Measurements from ENCODE around the gene LAPTM4A. TPM values are rescaled to one million over a fixed set of nuclear protein-coding genes. Genes with fewer than 3 reads are reported as not detected.
"Not testable (repeated sequence)": the region's sequence is repeated elsewhere in the genome, so short reads cannot be mapped to it uniquely, and the experiment has no call there.

Gene LAPTM4A
- total and polyA plus RNA-seq, 10 donors: 54.9 to 158 (median 113) TPM

DNA sequence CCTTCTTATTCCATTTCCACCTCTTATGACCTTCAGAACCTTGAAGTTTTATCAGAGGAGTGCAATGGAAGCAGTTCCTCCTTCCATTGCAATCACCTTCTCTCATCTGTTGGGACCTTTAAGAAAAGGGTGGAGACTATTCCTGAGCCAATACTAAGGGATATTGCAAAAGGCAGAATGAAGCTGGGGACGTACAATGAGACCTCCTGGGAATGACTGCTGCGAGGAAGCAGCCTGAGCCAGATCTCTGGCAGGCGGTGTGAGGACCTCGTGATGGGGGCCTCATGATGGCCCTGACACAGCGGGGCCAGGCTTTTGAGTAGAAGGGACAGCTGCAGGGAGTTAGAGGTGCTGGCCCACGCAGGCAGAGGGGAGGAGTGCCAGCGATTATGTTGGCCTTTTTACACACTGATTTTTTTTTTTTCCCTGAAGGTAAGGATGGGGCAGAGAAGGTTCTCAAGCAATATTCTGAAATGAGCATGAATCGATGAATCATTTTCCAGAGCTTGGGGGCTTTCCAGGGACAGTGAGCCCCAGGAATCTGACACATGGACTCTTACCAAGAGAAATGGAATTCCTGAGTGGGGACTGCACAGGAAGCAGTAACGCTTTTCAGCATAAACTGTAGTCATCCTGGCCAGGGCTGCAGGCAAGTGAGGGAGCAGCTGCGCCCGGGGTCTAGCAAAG lies 40.0 kb upstream of the LAPTM4A start:
- H3K36me3 ChIP-seq: no peaks in the 10 kb centered on the region
- no peaks in the 10 kb centered on the region for H3K9me3 ChIP-seq
- no peak for TF ChIP-seq POLR2AphosphoS5 (IDR thresholded peaks at IDR 0.05)
- no peak for TF ChIP-seq POLR2A (IDR thresholded peaks at IDR 0.05)
- TF ChIP-seq, protein P1, sequence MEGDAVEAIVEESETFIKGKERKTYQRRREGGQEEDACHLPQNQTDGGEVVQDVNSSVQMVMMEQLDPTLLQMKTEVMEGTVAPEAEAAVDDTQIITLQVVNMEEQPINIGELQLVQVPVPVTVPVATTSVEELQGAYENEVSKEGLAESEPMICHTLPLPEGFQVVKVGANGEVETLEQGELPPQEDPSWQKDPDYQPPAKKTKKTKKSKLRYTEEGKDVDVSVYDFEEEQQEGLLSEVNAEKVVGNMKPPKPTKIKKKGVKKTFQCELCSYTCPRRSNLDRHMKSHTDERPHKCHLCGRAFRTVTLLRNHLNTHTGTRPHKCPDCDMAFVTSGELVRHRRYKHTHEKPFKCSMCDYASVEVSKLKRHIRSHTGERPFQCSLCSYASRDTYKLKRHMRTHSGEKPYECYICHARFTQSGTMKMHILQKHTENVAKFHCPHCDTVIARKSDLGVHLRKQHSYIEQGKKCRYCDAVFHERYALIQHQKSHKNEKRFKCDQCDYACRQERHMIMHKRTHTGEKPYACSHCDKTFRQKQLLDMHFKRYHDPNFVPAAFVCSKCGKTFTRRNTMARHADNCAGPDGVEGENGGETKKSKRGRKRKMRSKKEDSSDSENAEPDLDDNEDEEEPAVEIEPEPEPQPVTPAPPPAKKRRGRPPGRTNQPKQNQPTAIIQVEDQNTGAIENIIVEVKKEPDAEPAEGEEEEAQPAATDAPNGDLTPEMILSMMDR (IDR thresholded peaks at IDR 0.05 in 8 of 11, conservative IDR thresholded peaks at IDR 0.05 in 3 of 11): no peak
- H3K27ac ChIP-seq: no peak overlapping the region
- H3K27me3 ChIP-seq (replicated peaks in 1 of 7): peaks cover 0 to 20% (median 0%) of the 10 kb centered on the region in 7 donors
- intact Hi-C loops (cut with DNase I; ENCODE audit: low total_unique reads): no loop called here
- H3K4me1 ChIP-seq: no peaks in the 10 kb centered on the region
- no peak for DNase-seq
- H3K4me3 ChIP-seq: no peak overlapping the region
- WGBS, 5 donors: 54 to 73% (median 63%) methylated on average over 11 of the region's 11 CpGs

DNA sequence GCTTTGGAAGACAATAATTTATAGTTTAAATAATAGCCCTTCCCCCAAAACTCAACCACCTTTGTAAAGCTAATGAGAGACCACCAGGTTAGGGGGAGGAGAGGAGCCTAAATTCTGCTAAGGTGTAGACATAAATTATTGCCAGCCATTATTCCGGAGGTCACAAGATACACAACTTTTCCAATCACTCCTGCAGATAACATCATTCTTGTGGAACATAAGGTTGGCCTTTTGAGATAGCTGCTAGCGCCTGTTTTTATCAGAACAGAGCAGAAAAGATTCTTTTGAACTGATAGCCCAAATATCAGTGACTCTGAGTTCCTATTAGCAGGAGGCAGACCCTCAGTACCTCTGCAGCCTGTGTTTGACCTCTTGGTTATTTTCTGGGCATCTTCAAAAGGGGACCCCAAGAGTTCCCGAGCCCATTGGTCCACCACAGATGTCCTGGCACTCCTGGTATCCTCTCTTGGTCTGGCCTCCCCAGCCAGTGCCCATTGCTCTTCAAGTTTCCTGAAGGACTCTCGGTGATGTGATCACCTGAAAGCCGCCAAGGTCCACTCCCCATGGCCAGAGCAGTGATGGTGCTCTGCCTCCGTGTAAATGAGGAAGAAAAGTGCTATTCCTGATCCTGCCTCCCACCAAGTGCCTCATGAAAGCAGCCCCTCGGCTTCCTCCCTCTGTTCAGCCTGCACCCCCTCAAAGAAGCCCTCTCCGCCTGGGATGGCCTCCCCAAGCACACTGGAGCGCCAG lies 38.5 kb upstream of the LAPTM4A start:
- Histone ChIP-seq H3K4me3 (no peak overlapping the region), H3K27ac (no peak overlapping the region), H3K9me3 (no peaks in the 10 kb centered on the region), H3K4me1 (no peaks in the 10 kb centered on the region), H3K27me3 (replicated peaks in 1 of 7) (peaks cover 0 to 20% (median 0%) of the 10 kb centered on the region in 7 donors), H3K36me3 (no peaks in the 10 kb centered on the region)
- intact Hi-C loops (cut with DNase I; ENCODE audit: low total_unique reads): no loop called here
- WGBS, 5 donors: 84 to 93% (median 86%) methylated on average over 9 of the region's 9 CpGs
- TF ChIP-seq, protein P1 (IDR thresholded peaks at IDR 0.05 in 8 of 11, conservative IDR thresholded peaks at IDR 0.05 in 3 of 11): no peak
- TF ChIP-seq POLR2AphosphoS5 (IDR thresholded peaks at IDR 0.05) (no peak), POLR2A (IDR thresholded peaks at IDR 0.05) (no peak)
- no peak for DNase-seq

DNA sequence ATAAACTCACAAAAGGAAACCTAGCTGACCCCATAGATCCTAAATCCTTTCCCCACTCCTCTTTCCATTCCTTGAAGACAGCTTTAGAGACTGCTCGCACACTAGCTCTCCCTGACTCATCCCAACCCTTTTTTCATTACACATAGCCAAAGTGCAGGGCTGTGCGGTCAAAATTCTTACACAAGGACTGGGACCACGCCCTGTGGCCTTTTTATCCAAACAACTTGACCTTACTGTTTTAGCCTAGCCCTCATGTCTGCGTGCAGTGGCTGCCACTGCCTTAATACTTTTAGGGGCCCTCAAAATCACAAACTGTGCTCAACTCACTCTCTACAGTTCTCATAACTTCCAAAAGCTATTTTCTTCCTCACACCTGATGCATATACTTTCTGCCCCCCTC lies 34.5 kb upstream of the LAPTM4A start:
- H3K36me3 ChIP-seq; intact Hi-C loops (cut with DNase I; ENCODE audit: low total_unique reads); H3K4me1 ChIP-seq; DNase-seq; H3K27me3 ChIP-seq (replicated peaks in 1 of 7); H3K4me3 ChIP-seq; H3K9me3 ChIP-seq; H3K27ac ChIP-seq: not testable (repeated sequence)
- WGBS, 5 donors: 77 to 87% (median 83%) methylated on average over 4 of the region's 4 CpGs

DNA sequence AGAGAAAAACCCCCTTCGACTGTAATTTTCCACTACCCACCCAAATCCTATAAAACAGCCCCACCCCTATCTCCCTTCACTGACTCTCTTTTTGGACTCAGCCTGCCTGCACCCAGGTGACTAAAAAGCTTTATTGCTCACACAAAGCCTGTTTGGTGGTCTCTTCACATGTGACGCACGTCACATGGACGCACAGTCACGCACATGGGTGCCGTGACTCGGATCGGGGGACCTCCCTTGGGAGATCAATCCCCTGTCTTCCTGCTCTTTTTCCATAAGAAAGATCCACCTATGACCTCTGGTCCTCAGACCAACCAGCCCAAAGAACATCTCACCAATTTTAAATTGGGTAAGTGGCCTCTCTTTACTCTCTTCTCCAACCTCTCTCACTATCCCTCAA lies 31.4 kb upstream of the LAPTM4A start:
- H3K36me3 ChIP-seq; H3K27ac ChIP-seq; intact Hi-C loops (cut with DNase I; ENCODE audit: low total_unique reads); DNase-seq; H3K27me3 ChIP-seq (replicated peaks in 1 of 7); H3K9me3 ChIP-seq; H3K4me3 ChIP-seq: not testable (repeated sequence)
- WGBS, 5 donors: 88 to 96% (median 95%) methylated on average over 8 of the region's 8 CpGs
- peaks cover 0 to 11% (median 3%) of the 10 kb centered on the region in 6 donors for H3K4me1 ChIP-seq

DNA sequence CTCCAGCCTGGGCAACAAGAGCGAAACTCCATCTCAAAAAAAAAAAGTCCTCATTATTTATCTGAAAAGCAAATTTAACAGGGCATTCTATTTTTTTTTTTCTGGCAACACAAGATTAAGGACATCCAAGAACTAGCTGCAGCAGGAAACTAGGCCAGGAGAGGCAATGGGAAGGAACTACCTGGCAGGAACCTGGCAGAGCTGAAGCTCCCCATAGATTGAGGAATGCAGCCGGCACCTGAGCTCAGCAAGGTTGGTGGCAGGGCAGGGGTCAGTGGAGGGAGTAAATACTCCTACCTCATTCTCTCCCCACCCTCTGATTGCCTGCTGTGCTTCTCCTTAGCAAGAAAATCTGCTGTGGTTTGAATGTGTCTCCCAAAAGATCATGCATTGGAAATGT lies 30.4 kb upstream of the LAPTM4A start:
- intact Hi-C loops (cut with DNase I; ENCODE audit: low total_unique reads): no loop called here
- Histone ChIP-seq H3K27me3 (replicated peaks in 1 of 7) (no peaks in the 10 kb centered on the region), H3K36me3 (no peaks in the 10 kb centered on the region), H3K9me3 (no peaks in the 10 kb centered on the region), H3K4me1 (peaks cover 0 to 11% (median 3%) of the 10 kb centered on the region in 6 donors), H3K27ac (no peak overlapping the region), H3K4me3 (no peak overlapping the region)
- TF ChIP-seq, protein P1 (IDR thresholded peaks at IDR 0.05 in 8 of 11, conservative IDR thresholded peaks at IDR 0.05 in 3 of 11): no peak
- TF ChIP-seq POLR2AphosphoS5 (IDR thresholded peaks at IDR 0.05) (no peak), POLR2A (IDR thresholded peaks at IDR 0.05) (no peak)
- 90 to 95% (median 90%) methylated on average over 2 of the region's 2 CpGs for WGBS, 5 donors
- no peak for DNase-seq

Data from spleen (tissue), 11 donors.